B cell (primary cell): Measurements from ENCODE around the gene CEP112.

Experiments
- CTCF ChIP-seq: fragments of 200-600 bp; IDR thresholded peaks from one replicate; pipeline ENCODE4 v1.8.0; 2022; ENCODE audit warnings: antibody characterized with exemption, mild to moderate bottlenecking
- EZH2 ChIP-seq: IDR thresholded peaks from 2 replicates; pipeline ENCODE4 v1.6.1; 2012; ENCODE audit warnings: borderline replicate concordance, low read depth, mild to moderate bottlenecking, moderate library complexity, low read length; ENCODE audit not compliant: insufficient read depth, poor library complexity, severe bottlenecking

- no peak for TF ChIP-seq EZH2
- no peak for TF ChIP-seq CTCF
These were observed 191.7 kb downstream of the CEP112 start for GRCh38 chr17:66000216-66000615.
